Endodermal cell (in vitro differentiated cells): ENCODE measurements around the gene FAAP100. TPM values are rescaled to one million over a fixed set of nuclear protein-coding genes. Genes with fewer than 3 reads are reported as not detected.
A peak's percentile ranks its signal among the peaks of the same experiment; 100 is the strongest.

Source experiments
- DNase-seq: peaks from one replicate; pipeline ENCODE4 v3.0.0-alpha.2; 2017
- H3K27ac ChIP-seq: 2 replicates; pipeline ENCODE4 v1.5.1; 2013; ENCODE audit warnings: mild to moderate bottlenecking, low read depth, low read length, moderate library complexity
- H3K27me3 ChIP-seq: 2 replicates; pipeline ENCODE4 v1.6.1; 2013; ENCODE audit warnings: mild to moderate bottlenecking, low read length, moderate library complexity; ENCODE audit not compliant: insufficient read depth, control insufficient read depth, poor library complexity, severe bottlenecking
- H3K36me3 ChIP-seq: 2 replicates; pipeline ENCODE4 v1.7.0; 2013; ENCODE audit warnings: mild to moderate bottlenecking, low read length, moderate library complexity; ENCODE audit not compliant: control insufficient read depth, insufficient read depth
- H3K4me1 ChIP-seq: one replicate; pipeline ENCODE4 v1.7.0; 2013; ENCODE audit warnings: low read length; ENCODE audit not compliant: control insufficient read depth, insufficient read depth
- H3K4me3 ChIP-seq: 2 replicates; pipeline ENCODE4 v1.5.1; 2013; ENCODE audit warnings: mild to moderate bottlenecking, low read length, moderate library complexity
- H3K9ac ChIP-seq: 2 replicates; pipeline ENCODE4 v1.6.1; 2013; ENCODE audit warnings: mild to moderate bottlenecking, low read length, moderate library complexity; ENCODE audit not compliant: poor library complexity, severe bottlenecking; ENCODE audit errors: extremely low read depth
- H3K9me3 ChIP-seq: 2 replicates; pipeline ENCODE4 v1.6.1; 2013; ENCODE audit warnings: mild to moderate bottlenecking, low read length, moderate library complexity; ENCODE audit not compliant: control insufficient read depth
- H3K27ac Mint-ChIP-seq: 2 replicates; pipeline ENCODE4 v1.8.0; 2020; ENCODE audit warnings: mixed read lengths
- H3K27me3 Mint-ChIP-seq: 2 replicates; pipeline ENCODE4 v1.8.0; 2021; ENCODE audit warnings: mild to moderate bottlenecking, mixed read lengths; ENCODE audit not compliant: insufficient read depth
- H3K36me3 Mint-ChIP-seq: 2 replicates; pipeline ENCODE4 v1.8.0; 2020; ENCODE audit warnings: low read depth, mixed read lengths
- H3K4me1 Mint-ChIP-seq: 2 replicates; pipeline ENCODE4 v1.8.0; 2020; ENCODE audit warnings: mixed read lengths
- H3K4me3 Mint-ChIP-seq: 2 replicates; pipeline ENCODE4 v1.8.0; 2020; ENCODE audit warnings: mild to moderate bottlenecking, moderate library complexity, mixed read lengths
- H3K9me3 Mint-ChIP-seq: 2 replicates; pipeline ENCODE4 v1.8.0; 2020; ENCODE audit warnings: mild to moderate bottlenecking, mixed read lengths
- WGBS, 2 experiments: methylation state at CpG; one replicate each; pipeline versions ENCODE4 v1.1.5 to v1.1.7; 2013; ENCODE audit warnings: missing lambda C conversion rate in 2 of 2, mixed read lengths in 1 of 2; ENCODE audit not compliant: insufficient coverage in 1 of 2, insufficient read length in 1 of 2; 5-methylcytosine and 5-hydroxymethylcytosine counted together
- total RNA-seq, 2 donors: library from RNA; stranded (reverse); fragmentation: NEBNext Ultra II Directional in 1 of 2; extraction: Animal tissue kit (Norgen Biotek cat#: 25700) in 1 of 2; gene quantifications; 2 replicates in 1 of 2; 3 replicates in 1 of 2; pipeline ENCODE4 v1.2.1, GENCODE V29; 2021
- TF ChIP-seq, protein P1 (sequence below): fragments of 200-600 bp; sonication (generic); conservative IDR thresholded peaks from 2 replicates; pipeline ENCODE4 v1.5.0; 2021; ENCODE audit warnings: antibody characterized with exemption, mild to moderate bottlenecking

Gene FAAP100
- total RNA-seq, 2 donors from 2014 or later, result 34.5 to 39.5 TPM

DNA sequence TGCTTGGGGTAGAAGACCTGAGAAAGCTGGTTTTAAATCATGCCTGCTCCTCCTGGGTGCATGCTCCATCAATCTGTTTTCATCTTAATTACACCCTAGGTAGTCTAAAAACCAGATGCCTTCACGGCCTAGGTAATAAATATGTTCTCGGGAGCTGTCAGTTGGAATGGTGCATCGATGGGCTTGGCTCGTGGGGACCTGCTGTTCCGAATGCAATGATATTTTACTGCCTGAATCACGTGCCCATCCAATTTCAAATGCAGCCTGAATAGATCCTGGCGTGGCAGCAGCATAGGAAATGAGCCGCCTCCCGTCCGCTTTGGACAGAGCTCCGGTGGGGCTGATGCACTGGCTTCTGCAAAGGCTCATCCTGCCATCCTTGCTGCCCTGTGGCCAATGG lies 18.8 kb upstream of the FAAP100 start:
- no peaks in the 10 kb centered on the region for H3K27me3 Mint-ChIP-seq
- Histone ChIP-seq H3K9ac (no peak overlapping the region), H3K4me3 (no peak overlapping the region), H3K27ac (no peak overlapping the region), H3K27me3 (no peaks in the 10 kb centered on the region), H3K4me1 (no peaks in the 10 kb centered on the region), H3K36me3 (peaks cover 93% of the 10 kb centered on the region), H3K9me3 (no peaks in the 10 kb centered on the region)
- no peak overlapping the region for H3K27ac Mint-ChIP-seq
- no peak for DNase-seq
- H3K4me3 Mint-ChIP-seq, result no peak overlapping the region
- TF ChIP-seq, protein P1, sequence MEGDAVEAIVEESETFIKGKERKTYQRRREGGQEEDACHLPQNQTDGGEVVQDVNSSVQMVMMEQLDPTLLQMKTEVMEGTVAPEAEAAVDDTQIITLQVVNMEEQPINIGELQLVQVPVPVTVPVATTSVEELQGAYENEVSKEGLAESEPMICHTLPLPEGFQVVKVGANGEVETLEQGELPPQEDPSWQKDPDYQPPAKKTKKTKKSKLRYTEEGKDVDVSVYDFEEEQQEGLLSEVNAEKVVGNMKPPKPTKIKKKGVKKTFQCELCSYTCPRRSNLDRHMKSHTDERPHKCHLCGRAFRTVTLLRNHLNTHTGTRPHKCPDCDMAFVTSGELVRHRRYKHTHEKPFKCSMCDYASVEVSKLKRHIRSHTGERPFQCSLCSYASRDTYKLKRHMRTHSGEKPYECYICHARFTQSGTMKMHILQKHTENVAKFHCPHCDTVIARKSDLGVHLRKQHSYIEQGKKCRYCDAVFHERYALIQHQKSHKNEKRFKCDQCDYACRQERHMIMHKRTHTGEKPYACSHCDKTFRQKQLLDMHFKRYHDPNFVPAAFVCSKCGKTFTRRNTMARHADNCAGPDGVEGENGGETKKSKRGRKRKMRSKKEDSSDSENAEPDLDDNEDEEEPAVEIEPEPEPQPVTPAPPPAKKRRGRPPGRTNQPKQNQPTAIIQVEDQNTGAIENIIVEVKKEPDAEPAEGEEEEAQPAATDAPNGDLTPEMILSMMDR, result no peak
- WGBS, 2 experiments, result 94 to 100% methylated on average over 10 to 11 of the region's 11 CpGs
- no peaks in the 10 kb centered on the region for H3K4me1 Mint-ChIP-seq
- no peaks in the 10 kb centered on the region for H3K9me3 Mint-ChIP-seq
- peaks cover 81% of the 10 kb centered on the region for H3K36me3 Mint-ChIP-seq

DNA sequence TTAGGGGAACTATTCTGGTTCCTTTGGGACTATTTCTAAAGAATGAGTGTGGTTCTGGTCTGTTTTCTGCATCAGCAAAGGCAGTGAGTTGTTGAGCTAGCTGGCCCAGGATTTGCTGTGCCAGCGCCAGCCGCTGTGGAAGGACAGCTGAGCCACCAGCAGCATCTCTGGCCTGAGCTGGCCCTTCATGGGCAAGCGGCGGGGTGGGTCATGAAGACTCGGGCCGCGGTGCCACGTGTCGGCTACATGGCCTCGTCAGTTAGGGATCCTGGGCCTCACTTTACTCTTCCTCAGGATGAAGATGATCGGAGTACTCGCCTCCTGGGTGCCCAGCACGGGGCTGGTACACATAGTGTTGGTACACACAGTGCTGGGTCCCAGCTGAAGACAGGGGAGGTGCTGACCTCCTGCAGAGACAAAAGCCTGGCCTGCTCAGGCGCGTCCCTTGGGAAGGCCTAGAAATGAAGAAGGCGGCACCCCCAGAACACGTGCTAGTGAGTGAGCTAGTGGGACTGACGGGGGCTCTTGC lies 17.9 kb upstream of the FAAP100 start:
- Histone ChIP-seq H3K27ac (no peak overlapping the region), H3K4me3 (no peak overlapping the region), H3K9me3 (no peaks in the 10 kb centered on the region), H3K4me1 (no peaks in the 10 kb centered on the region), H3K27me3 (no peaks in the 10 kb centered on the region), H3K36me3 (peaks cover 94% of the 10 kb centered on the region), H3K9ac (no peak overlapping the region)
- Mint-ChIP-seq H3K27me3 (no peaks in the 10 kb centered on the region), H3K4me1 (no peaks in the 10 kb centered on the region), H3K9me3 (no peaks in the 10 kb centered on the region), H3K36me3 (peaks cover 82% of the 10 kb centered on the region), H3K4me3 (no peak overlapping the region), H3K27ac (no peak overlapping the region)
- TF ChIP-seq, protein P1, result no peak
- 96 to 98% methylated on average over 12 to 18 of the region's 18 CpGs for WGBS, 2 experiments
- no peak for DNase-seq

DNA sequence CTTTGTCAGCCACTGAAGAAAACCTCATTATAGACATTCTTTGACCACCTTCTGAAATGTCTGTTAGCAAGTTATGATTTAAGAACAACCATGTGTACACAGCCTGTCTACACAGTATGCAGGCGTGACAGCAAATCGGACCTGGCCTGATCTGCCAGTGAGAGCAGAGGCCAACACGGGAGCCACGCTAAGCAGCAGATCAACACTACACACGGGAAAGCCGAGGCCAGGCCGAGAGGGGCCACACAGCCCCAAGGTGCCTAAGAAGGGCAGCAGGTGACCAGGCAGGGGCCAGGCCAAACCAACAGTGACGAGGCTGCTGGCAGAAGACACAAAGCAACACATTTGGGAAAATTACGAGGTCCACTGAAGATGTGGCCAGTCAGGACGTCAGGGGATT lies 16.3 kb upstream of the FAAP100 start:
- Mint-ChIP-seq H3K9me3 (no peaks in the 10 kb centered on the region), H3K4me3 (no peak overlapping the region), H3K36me3 (peaks cover 78% of the 10 kb centered on the region), H3K27me3 (no peaks in the 10 kb centered on the region), H3K4me1 (no peaks in the 10 kb centered on the region), H3K27ac (peak overlapping the region; percentile 60)
- TF ChIP-seq, protein P1, result no peak
- Histone ChIP-seq H3K9me3 (no peaks in the 10 kb centered on the region), H3K27ac (no peak overlapping the region), H3K4me3 (no peak overlapping the region), H3K4me1 (no peaks in the 10 kb centered on the region), H3K36me3 (peaks cover 95% of the 10 kb centered on the region), H3K27me3 (no peaks in the 10 kb centered on the region), H3K9ac (no peak overlapping the region)
- WGBS, 2 experiments, result 93 to 96% methylated on average over 10 of the region's 10 CpGs
- no peak for DNase-seq
